A549 (cell line): ENCODE results near the gene TMEM120B. TPM values are rescaled to one million over a fixed set of nuclear protein-coding genes. Genes with fewer than 3 reads are reported as not detected.
A peak's percentile ranks its signal among the peaks of the same experiment; 100 is the strongest.

Experiments used
- ATAC-seq, 2 experiments: fragments of 200-7000 bp in 1 of 2; fragments of >200 bp in 1 of 2; cut with Nextera tagmentation in 1 of 2; cut with Tn5 transposase in 1 of 2; 3 replicates each; pipeline versions ENCODE4 v1.8.0 to v1.9.1; 2018 to 2020; ENCODE audit warnings: mild to moderate bottlenecking in 1 of 2, moderate library complexity in 1 of 2
- CTCF ChIA-PET: fragments of 300-600 bp; sonication (Branson Sonifier 250); formaldehyde crosslinking; extraction: SDS; loops from one replicate; lab custom pipeline; 2021; ENCODE audit warnings: antibody characterized with exemption, inconsistent platforms; lab: Yijun Ruan, JAX
- POLR2A ChIA-PET: fragments of 350-600 bp; formaldehyde crosslinking; extraction: SDS; loops from one replicate; lab custom pipeline; 2021; ENCODE audit warnings: antibody characterized with exemption, inconsistent platforms; lab: Yijun Ruan, JAX
- DNase-seq, 2 experiments: peaks; one replicate each; pipeline versions ENCODE4 v3.0.0 to v3.0.0-alpha.2; 2011 to 2016; ENCODE audit warnings: low read depth in 1 of 2, low spot score in 1 of 2
- FAIRE-seq: peaks from 2 replicates; lab custom pipeline; 2011; peaks lifted over from hg19 to GRCh38; lab: Jason Lieb, UNC
- H3K27ac ChIP-seq, 2 experiments: fragments of >200 bp; sonication (Bioruptor Twin); formaldehyde crosslinking; 3 replicates each; pipeline ENCODE4 v1.5.1; 2016 to 2017
- H3K4me1 ChIP-seq: fragments of >200 bp; sonication (Bioruptor Twin); formaldehyde crosslinking; 3 replicates; pipeline ENCODE4 v1.6.1; 2016
- H3K4me2 ChIP-seq: fragments of >200 bp; sonication (Bioruptor Twin); formaldehyde crosslinking; 3 replicates; pipeline ENCODE4 v1.6.1; 2016
- H3K4me3 ChIP-seq: fragments of >200 bp; sonication (Bioruptor Twin); formaldehyde crosslinking; 3 replicates; pipeline ENCODE4 v1.5.1; 2016
- H3K9me3 ChIP-seq: fragments of >200 bp; sonication (Bioruptor Twin); formaldehyde crosslinking; 3 replicates; pipeline ENCODE4 v1.6.1; 2016
- BHLHE40 ChIP-seq: IDR thresholded peaks from 2 replicates; pipeline ENCODE4 v1.6.1; 2012; ENCODE audit warnings: low read depth, low read length, inconsistent platforms
- CHD2 ChIP-seq: fragments of 150-350 bp; IDR thresholded peaks from 2 replicates; pipeline ENCODE4 v1.6.1; 2014; ENCODE audit warnings: low read length; ENCODE audit not compliant: partially characterized antibody
- CHD4 ChIP-seq: fragments of 200-600 bp; sonication (generic); IDR thresholded peaks from 2 replicates; pipeline ENCODE4 v1.6.1; 2016; ENCODE audit warnings: antibody characterized with exemption, mild to moderate bottlenecking, borderline replicate concordance
- E2F6 ChIP-seq: IDR thresholded peaks from 2 replicates; pipeline ENCODE4 v1.6.1; 2012; ENCODE audit warnings: low read depth, borderline replicate concordance
- FOSB ChIP-seq: fragments of 250-450 bp; sonication (Bioruptor Pico); IDR thresholded peaks from 2 replicates; pipeline ENCODE4 v1.5.0; 2020; ENCODE audit warnings: mild to moderate bottlenecking, moderate library complexity
- FOSL2 ChIP-seq, 2 experiments: fragments of 450-650 bp in 1 of 2; fragments of >200 bp in 1 of 2; sonication (Bioruptor Twin) in 1 of 2; formaldehyde crosslinking; IDR thresholded peaks; 2 replicates each; pipeline versions ENCODE4 v1.5.0 to v1.6.1; 2016 to 2020; ENCODE audit warnings: mild to moderate bottlenecking in 1 of 2, moderate library complexity in 1 of 2
- FOXS1 ChIP-seq: fragments of 250-450 bp; sonication (Bioruptor Pico); IDR thresholded peaks from 2 replicates; pipeline ENCODE4 v1.5.0; 2020; ENCODE audit warnings: mild to moderate bottlenecking, moderate library complexity
- HOXB13 ChIP-seq: fragments of 250-450 bp; sonication (Bioruptor Pico); IDR thresholded peaks from 2 replicates; pipeline ENCODE4 v1.5.0; 2020; ENCODE audit warnings: low read depth, mild to moderate bottlenecking, moderate library complexity
- MAFK ChIP-seq: fragments of 450-650 bp; IDR thresholded peaks from 2 replicates; pipeline ENCODE4 v1.6.1; 2014; ENCODE audit not compliant: partially characterized antibody
- MAZ ChIP-seq: fragments of 150-350 bp; IDR thresholded peaks from 2 replicates; pipeline ENCODE4 v1.6.1; 2014; ENCODE audit warnings: antibody characterized with exemption, low read depth, low read length, borderline replicate concordance
- NFE2L2 ChIP-seq: fragments of 150-350 bp; conservative IDR thresholded peaks from 2 replicates; pipeline ENCODE4 v1.6.1; 2014; ENCODE audit warnings: low read length
- NR3C1 ChIP-seq: fragments of >200 bp; sonication (Bioruptor Twin); formaldehyde crosslinking; IDR thresholded peaks from 3 replicates; pipeline ENCODE4 v1.6.1; 2017
- PHF8 ChIP-seq: fragments of 200-600 bp; sonication (generic); IDR thresholded peaks from 2 replicates; pipeline ENCODE4 v1.6.1; 2016; ENCODE audit warnings: low read depth, mild to moderate bottlenecking, antibody characterized with exemption, moderate library complexity, borderline replicate concordance
- POLR2A ChIP-seq: IDR thresholded peaks from 2 replicates; pipeline ENCODE4 v1.6.1; 2012; ENCODE audit warnings: mild to moderate bottlenecking, low read length
- RNF2 ChIP-seq: fragments of 200-600 bp; sonication (generic); IDR thresholded peaks from 2 replicates; pipeline ENCODE4 v1.6.1; 2016; ENCODE audit warnings: low read depth, mild to moderate bottlenecking, antibody characterized with exemption, moderate library complexity, borderline replicate concordance
- SREBF2 ChIP-seq: fragments of 450-650 bp; IDR thresholded peaks from 2 replicates; pipeline ENCODE4 v1.6.1; 2014; ENCODE audit warnings: mild to moderate bottlenecking, moderate library complexity
- ZC3H11A ChIP-seq: fragments of 450-650 bp; IDR thresholded peaks from 2 replicates; pipeline ENCODE4 v1.6.1; 2014; ENCODE audit warnings: antibody characterized with exemption, mild to moderate bottlenecking
- ZFP36 ChIP-seq: fragments of 450-650 bp; IDR thresholded peaks from 2 replicates; pipeline ENCODE4 v1.6.1; 2014; ENCODE audit warnings: borderline replicate concordance; ENCODE audit not compliant: partially characterized antibody
- WGBS: methylation state at CpG from one replicate; pipeline ENCODE4 v1.1.6; 2017; ENCODE audit errors: missing lambda C conversion rate; 5-methylcytosine and 5-hydroxymethylcytosine counted together
- polyA plus RNA-seq, 4 experiments: library from polyadenylated mRNA; depleted of rRNA in 3 of 4; stranded (reverse); fragments of >200 nt; fragmentation: RNase III in 1 of 4; extraction: RNeasy Plus Mini Kit Qiagen cat#74134 plus additional on column Dnase treatment in 1 of 4; gene quantifications; 2 replicates in 3 of 4; 3 replicates in 1 of 4; pipeline ENCODE4 v1.2.3, GENCODE V29; 2011 to 2017
- TF ChIP-seq, protein P1 (sequence below): IDR thresholded peaks from 2 replicates; pipeline ENCODE4 v1.6.1; 2012
- TF ChIP-seq, protein P2 (sequence below): fragments of 200-600 bp; sonication (generic); IDR thresholded peaks from 2 replicates; pipeline ENCODE4 v1.6.1; 2016; ENCODE audit warnings: antibody characterized with exemption, mild to moderate bottlenecking, moderate library complexity

The TMEM120B gene
- polyA plus RNA-seq, 2 of the 4 experiments (the other 2 are of a cell fraction), result 10.6 to 13.2 TPM

GRCh38 chr12:121701667-121702277 is 10.8 kb upstream of the TMEM120B start:
- no peak overlapping the region for H3K4me3 ChIP-seq
- TF ChIP-seq, protein P1, sequence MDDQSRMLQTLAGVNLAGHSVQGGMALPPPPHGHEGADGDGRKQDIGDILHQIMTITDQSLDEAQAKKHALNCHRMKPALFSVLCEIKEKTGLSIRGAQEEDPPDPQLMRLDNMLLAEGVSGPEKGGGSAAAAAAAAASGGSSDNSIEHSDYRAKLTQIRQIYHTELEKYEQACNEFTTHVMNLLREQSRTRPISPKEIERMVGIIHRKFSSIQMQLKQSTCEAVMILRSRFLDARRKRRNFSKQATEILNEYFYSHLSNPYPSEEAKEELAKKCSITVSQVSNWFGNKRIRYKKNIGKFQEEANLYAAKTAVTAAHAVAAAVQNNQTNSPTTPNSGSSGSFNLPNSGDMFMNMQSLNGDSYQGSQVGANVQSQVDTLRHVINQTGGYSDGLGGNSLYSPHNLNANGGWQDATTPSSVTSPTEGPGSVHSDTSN, result no peak
- peak; percentile 8 for TF ChIP-seq MAFK
- H3K27ac ChIP-seq, result peak overlapping the region in 1 of 2 experiments; percentile 42; a peak in 1 of 6 replicates
- CTCF ChIA-PET, result interaction anchor here (1.7 to 26.7 kb wide), 4 partner anchors 10 to 93 kb away, joined by 6 to 509 read pairs (median 164); partner anchors contain the start of gene RHOF
- peaks cover 13% of the 10 kb centered on the region; the same call in 2 of the 3 replicates for H3K4me1 ChIP-seq
- no peak overlapping the region for H3K4me2 ChIP-seq
- POLR2A ChIA-PET, result no interaction called here
- whole genome bisulfite sequencing, result 74% methylated on average over 3 of the region's 3 CpGs
- DNase-seq, result no peak
- no peaks in the 10 kb centered on the region; the same call in 2 of the 3 replicates for H3K9me3 ChIP-seq
- ATAC-seq, result no peak; a peak in 3 of 6 replicates
- no peak for FAIRE-seq

GRCh38 chr12:121702944-121703343 is 9.6 kb upstream of the TMEM120B start:
- DNase-seq, result no peak
- no peak for FAIRE-seq
- no peak overlapping the region for H3K4me2 ChIP-seq
- peaks cover 8% of the 10 kb centered on the region; the same call in 1 of the 3 replicates for H3K4me1 ChIP-seq
- TF ChIP-seq FOXS1 (CRISPR knock-in tag) (no peak), RNF2 (no peak), HOXB13 (CRISPR knock-in tag) (no peak), FOSL2 (IDR thresholded peaks at IDR 0.05) (no peak), FOSL2 (CRISPR knock-in tag; IDR thresholded peaks at IDR 0.05) (no peak), NR3C1 (no peak), PHF8 (no peak)
- TF ChIP-seq, protein P2, sequence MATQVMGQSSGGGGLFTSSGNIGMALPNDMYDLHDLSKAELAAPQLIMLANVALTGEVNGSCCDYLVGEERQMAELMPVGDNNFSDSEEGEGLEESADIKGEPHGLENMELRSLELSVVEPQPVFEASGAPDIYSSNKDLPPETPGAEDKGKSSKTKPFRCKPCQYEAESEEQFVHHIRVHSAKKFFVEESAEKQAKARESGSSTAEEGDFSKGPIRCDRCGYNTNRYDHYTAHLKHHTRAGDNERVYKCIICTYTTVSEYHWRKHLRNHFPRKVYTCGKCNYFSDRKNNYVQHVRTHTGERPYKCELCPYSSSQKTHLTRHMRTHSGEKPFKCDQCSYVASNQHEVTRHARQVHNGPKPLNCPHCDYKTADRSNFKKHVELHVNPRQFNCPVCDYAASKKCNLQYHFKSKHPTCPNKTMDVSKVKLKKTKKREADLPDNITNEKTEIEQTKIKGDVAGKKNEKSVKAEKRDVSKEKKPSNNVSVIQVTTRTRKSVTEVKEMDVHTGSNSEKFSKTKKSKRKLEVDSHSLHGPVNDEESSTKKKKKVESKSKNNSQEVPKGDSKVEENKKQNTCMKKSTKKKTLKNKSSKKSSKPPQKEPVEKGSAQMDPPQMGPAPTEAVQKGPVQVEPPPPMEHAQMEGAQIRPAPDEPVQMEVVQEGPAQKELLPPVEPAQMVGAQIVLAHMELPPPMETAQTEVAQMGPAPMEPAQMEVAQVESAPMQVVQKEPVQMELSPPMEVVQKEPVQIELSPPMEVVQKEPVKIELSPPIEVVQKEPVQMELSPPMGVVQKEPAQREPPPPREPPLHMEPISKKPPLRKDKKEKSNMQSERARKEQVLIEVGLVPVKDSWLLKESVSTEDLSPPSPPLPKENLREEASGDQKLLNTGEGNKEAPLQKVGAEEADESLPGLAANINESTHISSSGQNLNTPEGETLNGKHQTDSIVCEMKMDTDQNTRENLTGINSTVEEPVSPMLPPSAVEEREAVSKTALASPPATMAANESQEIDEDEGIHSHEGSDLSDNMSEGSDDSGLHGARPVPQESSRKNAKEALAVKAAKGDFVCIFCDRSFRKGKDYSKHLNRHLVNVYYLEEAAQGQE, result no peak
- CTCF ChIA-PET, result interaction anchor here (0.9 to 26.7 kb wide), 5 partner anchors 9 to 92 kb away, joined by 3 to 509 read pairs (median 8); partner anchors contain the start of gene RHOF
- H3K27ac ChIP-seq, result no peak overlapping the region
- POLR2A ChIA-PET, result no interaction called here
- WGBS, result 84% methylated on average over 6 of the region's 6 CpGs
- no peak for ATAC-seq
- H3K4me3 ChIP-seq, result no peak overlapping the region
- no peaks in the 10 kb centered on the region; the same call in 2 of the 3 replicates for H3K9me3 ChIP-seq

GRCh38 chr12:121705514-121705913 is 7.0 kb upstream of the TMEM120B start:
- Histone ChIP-seq H3K27ac (no peak overlapping the region), H3K4me2 (no peak overlapping the region), H3K9me3 (no peaks in the 10 kb centered on the region; the same call in 2 of the 3 replicates), H3K4me3 (no peak overlapping the region), H3K4me1 (peaks cover 18% of the 10 kb centered on the region)
- POLR2A ChIA-PET, result no interaction called here
- ATAC-seq (no peak), DNase-seq (no peak), FAIRE-seq (no peak)
- TF ChIP-seq POLR2A (no peak), E2F6 (no peak), SREBF2 (no peak), CHD4 (no peak), NFE2L2 (no peak), CHD2 (no peak), NR3C1 (no peak), HOXB13 (CRISPR knock-in tag) (no peak), ZC3H11A (no peak), ZFP36 (no peak), FOSB (CRISPR knock-in tag) (no peak), MAZ (no peak), BHLHE40 (no peak)
- CTCF ChIA-PET, result interaction anchor here (21.7 to 26.7 kb wide), 2 partner anchors 70 to 89 kb away, joined by 322 to 509 read pairs; partner anchors contain the start of gene RHOF
